Neuronal stem cell (in vitro differentiated cells): ENCODE measurements around the gene CST6. TPM values are rescaled to one million over a fixed set of nuclear protein-coding genes. Genes with fewer than 3 reads are reported as not detected.

ENCODE experiments used
- DNase-seq: peaks from one replicate; pipeline ENCODE4 v3.0.0-alpha.2; 2013; ENCODE audit warnings: low spot score
- H2AFZ ChIP-seq: one replicate; pipeline ENCODE4 v1.6.1; 2013; ENCODE audit warnings: mild to moderate bottlenecking, low read length, inconsistent platforms
- H2AK5ac ChIP-seq: 2 replicates; pipeline ENCODE4 v1.6.1; 2013; ENCODE audit warnings: low read depth, mild to moderate bottlenecking, inconsistent platforms, low read length, moderate library complexity, mixed read lengths
- H2BK120ac ChIP-seq: 2 replicates; pipeline ENCODE4 v1.6.1; 2013; ENCODE audit warnings: low read depth, mild to moderate bottlenecking, inconsistent platforms, low read length, moderate library complexity, mixed read lengths
- H2BK12ac ChIP-seq: one replicate; pipeline ENCODE4 v1.6.1; 2013; ENCODE audit warnings: low read length, inconsistent platforms
- H2BK15ac ChIP-seq: 2 replicates; pipeline ENCODE4 v1.6.1; 2013; ENCODE audit warnings: mild to moderate bottlenecking, low read length, inconsistent platforms, mixed read lengths
- H2BK5ac ChIP-seq: one replicate; pipeline ENCODE4 v1.6.1; 2013; ENCODE audit warnings: inconsistent platforms, mild to moderate bottlenecking, low read length, moderate library complexity
- H3K14ac ChIP-seq: one replicate; pipeline ENCODE4 v1.6.1; 2013; ENCODE audit warnings: low read length, inconsistent platforms
- H3K18ac ChIP-seq: 2 replicates; pipeline ENCODE4 v1.6.1; 2013; ENCODE audit warnings: low read length, inconsistent platforms
- H3K23ac ChIP-seq: 2 replicates; pipeline ENCODE4 v1.6.1; 2013; ENCODE audit warnings: low read depth, mild to moderate bottlenecking, mixed read lengths, low read length, inconsistent platforms; ENCODE audit not compliant: poor library complexity
- H3K27ac ChIP-seq: replicated peaks from 3 replicates; pipeline ENCODE4 v1.5.1; 2013; ENCODE audit warnings: low read length, inconsistent platforms
- H3K27me3 ChIP-seq, 3 experiments: 2 replicates each; pipeline ENCODE4 v1.6.1; 2013; ENCODE audit warnings: low read length in 3 of 3, mild to moderate bottlenecking in 2 of 3, inconsistent platforms in 1 of 3, low read depth in 1 of 3, mixed read lengths in 1 of 3, moderate library complexity in 1 of 3; ENCODE audit not compliant: control insufficient read depth in 3 of 3, insufficient read depth in 3 of 3
- H3K36me3 ChIP-seq, 2 donors: replicated peaks in 1 of 2; 2 replicates each; pipeline ENCODE4 v1.6.1; 2013; ENCODE audit warnings: low read length in 2 of 2; ENCODE audit not compliant: control insufficient read depth in 2 of 2, insufficient read depth in 2 of 2
- H3K4ac ChIP-seq: 2 replicates; pipeline ENCODE4 v1.6.1; 2013; ENCODE audit warnings: inconsistent platforms, mild to moderate bottlenecking, low read length, moderate library complexity
- H3K4me1 ChIP-seq, 2 donors: 1 replicate in 1 of 2; 2 replicates in 1 of 2; pipeline ENCODE4 v1.6.1; 2013; ENCODE audit warnings: low read length in 2 of 2, low read depth in 1 of 2; ENCODE audit not compliant: control insufficient read depth in 2 of 2, insufficient read depth in 1 of 2
- H3K4me2 ChIP-seq: one replicate; pipeline ENCODE4 v1.6.1; 2013; ENCODE audit warnings: mild to moderate bottlenecking, low read length, inconsistent platforms; ENCODE audit not compliant: insufficient read depth, poor library complexity, severe bottlenecking
- H3K4me3 ChIP-seq, 2 donors: 2 replicates each; pipeline ENCODE4 v1.5.1; 2013; ENCODE audit warnings: low read length in 2 of 2, mild to moderate bottlenecking in 2 of 2, inconsistent platforms in 1 of 2, moderate library complexity in 1 of 2
- H3K79me1 ChIP-seq: one replicate; pipeline ENCODE4 v1.6.1; 2013; ENCODE audit warnings: low read depth, mild to moderate bottlenecking, inconsistent platforms, low read length, moderate library complexity
- H3K9ac ChIP-seq: one replicate; pipeline ENCODE4 v1.6.1; 2013; ENCODE audit warnings: mild to moderate bottlenecking, low read depth, low read length, inconsistent platforms; ENCODE audit not compliant: poor library complexity
- H3K9me3 ChIP-seq, 2 donors: replicated peaks in 1 of 2; 2 replicates each; pipeline versions ENCODE3 to v1.6.1; 2013; ENCODE audit warnings: low read length in 2 of 2, mild to moderate bottlenecking in 2 of 2, inconsistent platforms in 1 of 2, low read depth in 1 of 2, mixed read lengths in 1 of 2, moderate library complexity in 1 of 2; ENCODE audit not compliant: control insufficient read depth in 2 of 2, insufficient read depth in 1 of 2
- H4K8ac ChIP-seq: one replicate; pipeline ENCODE4 v1.6.1; 2013; ENCODE audit warnings: low read depth, mild to moderate bottlenecking, inconsistent platforms, low read length, moderate library complexity
- H4K91ac ChIP-seq: one replicate; pipeline ENCODE4 v1.6.1; 2013; ENCODE audit warnings: low read length, low read depth, mild to moderate bottlenecking, inconsistent platforms; ENCODE audit not compliant: poor library complexity
- WGBS, 2 donors: extraction: QIAGEN DNeasy Blood & Tissue Kit; methylation state at CpG; one replicate each; pipeline ENCODE4 v1.1.7; 2013; ENCODE audit warnings: missing lambda C conversion rate in 2 of 2, mixed read lengths in 1 of 2; ENCODE audit not compliant: insufficient read length in 2 of 2, insufficient replicate concordance in 1 of 2; ENCODE audit errors: extremely low coverage in 2 of 2; 5-methylcytosine and 5-hydroxymethylcytosine counted together
- polyA plus RNA-seq, 2 experiments: library from polyadenylated mRNA; stranded (reverse); fragments of 200-250 nt; gene quantifications; one replicate each; pipeline ENCODE4 v1.2.3, GENCODE V29; 2013

CST6 gene, protein sequence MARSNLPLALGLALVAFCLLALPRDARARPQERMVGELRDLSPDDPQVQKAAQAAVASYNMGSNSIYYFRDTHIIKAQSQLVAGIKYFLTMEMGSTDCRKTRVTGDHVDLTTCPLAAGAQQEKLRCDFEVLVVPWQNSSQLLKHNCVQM
- not detected for polyA plus RNA-seq (2013, experiment 1 of 2)
- not detected for polyA plus RNA-seq (2013, experiment 2 of 2)

GRCh38 chr11:66011785-66012303 is at the start of gene CST6:
Gene CST6, plus strand, starts transcription at chr11:66012008. Its CDS starts 37 bp downstream, at chr11:66012045.
- DNase-seq = no peak
- no CpG with 5 or more reads among the region's 61 CpGs for WGBS, 2 donors
- Histone ChIP-seq H2AK5ac (no peak within 1 kb of the TSS), H3K4me3 (peak within 1 kb of the TSS in 1 of 2 donors; percentile 65), H4K8ac (peak within 1 kb of the TSS; percentile 57), H2BK15ac (peak within 1 kb of the TSS; percentile 71), H3K23ac (peak within 1 kb of the TSS; percentile 49), H3K4me1 (peaks cover 5% of the 10 kb centered on the region in 2 donors), H3K4ac (no peak within 1 kb of the TSS), H3K27me3 (peaks cover 0 to 64% (median 20%) of the 10 kb centered on the region in 3 experiments), H3K4me2 (peak within 1 kb of the TSS; percentile 0), H3K14ac (peak within 1 kb of the TSS; percentile 49), H2BK120ac (no peak within 1 kb of the TSS), H3K36me3 (no peaks in the 10 kb centered on the region), H3K27ac (no peak within 1 kb of the TSS), H2BK5ac (peak within 1 kb of the TSS; percentile 32), H3K9ac (peak within 1 kb of the TSS; percentile 75), H3K18ac (peak within 1 kb of the TSS; percentile 83), H3K9me3 (peaks cover 0 to 2% of the 10 kb centered on the region in 2 donors), H2BK12ac (no peak within 1 kb of the TSS), H3K79me1 (no peaks in the 10 kb centered on the region), H4K91ac (no peak within 1 kb of the TSS), H2AFZ (peak within 1 kb of the TSS; percentile 63)

DNA sequence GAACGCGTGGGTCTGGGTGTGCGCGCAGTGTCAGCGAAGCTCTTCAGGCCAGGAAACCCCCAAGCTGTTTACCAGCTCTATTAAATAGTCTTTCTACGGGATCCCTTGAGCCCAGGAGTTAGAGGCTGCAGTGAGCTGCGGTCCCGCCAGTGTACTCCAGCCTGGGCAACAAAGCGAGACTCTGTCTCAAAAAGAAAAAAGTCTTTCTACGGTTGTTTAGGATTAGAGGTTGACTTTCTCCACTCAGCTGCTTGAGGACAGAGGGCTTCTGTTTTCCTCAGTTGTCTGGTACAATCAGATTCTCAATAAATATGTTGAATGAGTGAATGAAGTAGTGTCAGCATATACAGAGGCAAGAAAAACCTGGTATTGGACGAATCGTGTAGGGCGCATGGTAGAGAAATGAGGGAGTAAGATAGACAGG is 49.7 kb upstream of the CST6 start:
- Histone ChIP-seq H3K14ac (no peak overlapping the region), H3K27me3 (no peaks in the 10 kb centered on the region), H3K9ac (no peak overlapping the region), H2AFZ (peak overlapping the region; percentile 40), H3K9me3 (no peaks in the 10 kb centered on the region), H2BK5ac (peak overlapping the region; percentile 84), H3K36me3 (peaks cover 28 to 41% of the 10 kb centered on the region in 2 donors), H3K27ac (no peak overlapping the region), H2BK120ac (no peak overlapping the region), H2AK5ac (peak overlapping the region; percentile 95), H3K4me1 (peaks cover 5 to 9% of the 10 kb centered on the region in 2 donors), H2BK15ac (no peak overlapping the region), H3K18ac (no peak overlapping the region), H3K4me3 (peak overlapping the region; percentile 53 to 99), H3K4ac (no peak overlapping the region), H4K91ac (no peak overlapping the region), H3K4me2 (peak overlapping the region; percentile 52), H3K79me1 (peaks cover 13% of the 10 kb centered on the region), H2BK12ac (no peak overlapping the region), H4K8ac (no peak overlapping the region), H3K23ac (no peak overlapping the region)
- no peak for DNase-seq
- no CpG with 5 or more reads among the region's 13 CpGs for WGBS, 2 donors

DNA sequence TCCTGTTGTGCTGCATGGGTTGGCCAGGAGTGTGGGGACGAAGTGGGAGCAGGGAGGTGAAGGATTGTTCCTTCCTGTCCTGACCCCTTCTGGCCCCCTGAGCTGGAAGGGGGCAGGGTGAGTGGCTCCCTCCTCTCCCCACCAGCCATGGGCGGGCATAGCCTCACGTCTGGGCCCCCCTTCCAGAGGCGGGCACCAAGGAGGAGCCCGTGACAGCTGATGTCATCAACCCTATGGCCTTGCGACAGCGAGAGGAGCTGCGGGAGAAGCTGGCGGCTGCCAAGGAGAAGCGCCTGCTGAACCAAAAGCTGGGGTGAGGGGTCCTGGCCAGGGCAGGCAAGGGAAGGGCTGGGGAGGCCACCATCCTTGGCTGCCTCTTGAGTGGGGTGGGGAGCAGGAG is 46.9 kb upstream of the CST6 start:
- H3K4me1 ChIP-seq = peaks cover 5 to 9% of the 10 kb centered on the region in 2 donors
- H4K91ac ChIP-seq = no peak overlapping the region
- H3K4me2 ChIP-seq = no peak overlapping the region
- no peak overlapping the region for H4K8ac ChIP-seq
- H3K4me3 ChIP-seq = no peak overlapping the region
- WGBS, 2 donors = no CpG with 5 or more reads among the region's 10 CpGs
- H3K9ac ChIP-seq = no peak overlapping the region
- H2AFZ ChIP-seq = no peak overlapping the region
- no peak overlapping the region for H2AK5ac ChIP-seq
- no peak overlapping the region for H2BK12ac ChIP-seq
- no peak overlapping the region for H3K4ac ChIP-seq
- H3K18ac ChIP-seq = no peak overlapping the region
- H2BK5ac ChIP-seq = no peak overlapping the region
- H2BK15ac ChIP-seq = no peak overlapping the region
- no peak overlapping the region for H2BK120ac ChIP-seq
- H3K9me3 ChIP-seq = no peaks in the 10 kb centered on the region
- H3K27ac ChIP-seq = no peak overlapping the region
- H3K79me1 ChIP-seq = peaks cover 13% of the 10 kb centered on the region
- H3K27me3 ChIP-seq = no peaks in the 10 kb centered on the region
- no peak for DNase-seq
- H3K23ac ChIP-seq = no peak overlapping the region
- no peak overlapping the region for H3K14ac ChIP-seq
- peaks cover 42 to 63% of the 10 kb centered on the region in 2 donors for H3K36me3 ChIP-seq

DNA sequence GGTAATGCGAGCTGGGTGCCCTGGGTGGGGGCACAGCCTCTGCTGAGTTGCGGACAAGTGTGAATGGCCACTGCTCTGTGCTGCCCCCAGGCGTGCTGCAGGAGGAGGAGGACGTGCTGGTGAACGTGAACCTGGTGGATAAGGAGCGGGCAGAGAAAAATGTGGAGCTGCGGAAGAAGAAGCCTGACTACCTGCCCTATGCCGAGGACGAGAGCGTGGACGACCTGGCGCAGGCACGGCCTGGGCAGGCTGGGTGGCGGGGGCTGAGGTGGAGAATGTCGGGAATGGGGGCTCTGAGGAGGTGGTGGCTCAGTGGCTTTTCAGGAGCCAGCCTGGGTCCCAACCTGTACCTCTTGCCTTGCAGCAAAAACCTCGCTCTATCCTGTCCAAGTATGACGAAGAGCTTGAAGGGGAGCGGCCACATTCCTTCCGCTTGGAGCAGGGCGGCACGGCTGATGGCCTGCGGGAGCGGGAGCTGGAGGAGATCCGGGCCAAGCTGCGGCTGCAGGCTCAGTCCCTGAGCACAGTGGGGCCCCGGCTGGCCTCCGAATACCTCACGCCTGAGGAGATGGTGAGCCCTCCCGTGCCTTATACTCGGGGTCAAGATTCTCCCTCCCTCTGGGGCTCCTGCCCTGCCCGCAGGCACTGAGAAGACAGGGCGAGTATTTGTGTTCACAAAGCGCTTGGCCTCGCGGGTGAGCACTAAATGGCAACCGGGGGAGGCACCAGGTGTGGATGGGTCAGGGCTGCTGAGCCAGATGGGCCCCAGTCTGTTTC is 45.6 kb upstream of the CST6 start:
- H4K91ac ChIP-seq = no peak overlapping the region
- H3K14ac ChIP-seq = no peak overlapping the region
- DNase-seq = no peak
- H3K9me3 ChIP-seq = no peaks in the 10 kb centered on the region
- H2BK5ac ChIP-seq = no peak overlapping the region
- H3K4me2 ChIP-seq = no peak overlapping the region
- WGBS, 2 donors = no CpG with 5 or more reads among the region's 36 CpGs
- H2BK120ac ChIP-seq = no peak overlapping the region
- no peak overlapping the region for H2AK5ac ChIP-seq
- no peak overlapping the region for H2BK15ac ChIP-seq
- peaks cover 5 to 9% of the 10 kb centered on the region in 2 donors for H3K4me1 ChIP-seq
- no peak overlapping the region for H4K8ac ChIP-seq
- H3K9ac ChIP-seq = no peak overlapping the region
- H3K4ac ChIP-seq = no peak overlapping the region
- H3K36me3 ChIP-seq = peaks cover 45 to 70% of the 10 kb centered on the region in 2 donors
- H3K27me3 ChIP-seq = no peaks in the 10 kb centered on the region
- H3K27ac ChIP-seq = no peak overlapping the region
- H3K18ac ChIP-seq = no peak overlapping the region
- peaks cover 13% of the 10 kb centered on the region for H3K79me1 ChIP-seq
- H3K23ac ChIP-seq = no peak overlapping the region
- no peak overlapping the region for H2BK12ac ChIP-seq
- H3K4me3 ChIP-seq = no peak overlapping the region
- H2AFZ ChIP-seq = no peak overlapping the region
